Right cardiac atrium (tissue), 5 donors: Measurements from ENCODE around the gene CRELD1. TPM values are rescaled to one million over a fixed set of nuclear protein-coding genes. Genes with fewer than 3 reads are reported as not detected.
"Not testable (repeated sequence)": the region's sequence is repeated elsewhere in the genome, so short reads cannot be mapped to it uniquely, and the experiment has no call there.

ENCODE experiments used
- ATAC-seq, 2 donors: fragments of 200-7000 bp; cut with Tn5 transposase; one replicate each; pipeline versions ENCODE4 v1.8.0 to v1.9.1; 2020; ENCODE audit warnings: moderate library complexity in 2 of 2, mild to moderate bottlenecking in 1 of 2
- DNase-seq, 3 donors: peaks; one replicate each; pipeline ENCODE4 v3.0.0-alpha.2; 2020
- H3K27ac ChIP-seq: one replicate; pipeline ENCODE4 v1.5.1; 2013; ENCODE audit warnings: mild to moderate bottlenecking, low read length, control low read depth, moderate library complexity
- H3K27me3 ChIP-seq: one replicate; pipeline ENCODE4 v1.6.1; 2013; ENCODE audit not compliant: control insufficient read depth, insufficient read depth
- H3K4me1 ChIP-seq: one replicate; pipeline ENCODE4 v1.6.1; 2013; ENCODE audit warnings: low read length; ENCODE audit not compliant: control insufficient read depth, insufficient read depth
- H3K4me3 ChIP-seq: one replicate; pipeline ENCODE4 v1.5.1; 2013; ENCODE audit warnings: low read length, control low read depth
- H3K9me3 ChIP-seq: one replicate; pipeline ENCODE4 v1.6.1; 2013; ENCODE audit warnings: low read length; ENCODE audit not compliant: control insufficient read depth
- WGBS: extraction: QIAGEN DNeasy Blood & Tissue Kit; methylation state at CpG from one replicate; pipeline ENCODE4 v1.1.7; 2013; 5-methylcytosine and 5-hydroxymethylcytosine counted together
- intact Hi-C, 4 donors: fragments of 100-400 bp; cut with DNase I; formaldehyde crosslinking; loops; one replicate each; pipeline versions ENCODE4 v1.11.0 to v1.14.0; 2022 to 2023
- polyA plus RNA-seq: library from polyadenylated mRNA; stranded (reverse); fragments of 200-250 nt; gene quantifications from one replicate; pipeline ENCODE4 v1.2.3, GENCODE V29; 2013
- total RNA-seq, 4 donors: library from RNA; stranded (reverse); fragmentation: NEBNext Ultra II Directional; extraction: Animal tissue kit (Norgen Biotek cat#: 25700); gene quantifications; one replicate each; pipeline ENCODE4 v1.2.1, GENCODE V29; 2021
- donor health status: healthy with polysubstance abuse.
- donor health status: DM: no; HTN: yes; CAD: no.
- donor health status: DM: no; HTN: no; CAD: no.
- donor health status: DM: no; HTN: yes; CAD: no; lungs with severe emphysema.
- donor health status: DM: yes; HTN: yes; CAD: no.

Gene CRELD1
- total and polyA plus RNA-seq, 5 donors, result 59.6 to 92.8 (median 71.9) TPM

GRCh38 chr3:9895715-9896114, 37.9 kb upstream of the CRELD1 start:
- 93% methylated on average over 3 of the region's 3 CpGs for WGBS
- not testable (repeated sequence) for DNase-seq, H3K27ac ChIP-seq

GRCh38 chr3:9896755-9897407, 36.8 kb upstream of the CRELD1 start:
- DNase-seq, ATAC-seq, H3K4me3 ChIP-seq, intact Hi-C loops, H3K9me3 ChIP-seq, H3K27ac ChIP-seq, H3K4me1 ChIP-seq, H3K27me3 ChIP-seq: not testable (repeated sequence)
- 90% methylated on average over 10 of the region's 10 CpGs for WGBS

More at GRCh38 chr3:9895715-9896114, 37.9 kb upstream of the CRELD1 start:
- H3K4me1 ChIP-seq, H3K4me3 ChIP-seq, H3K9me3 ChIP-seq, H3K27me3 ChIP-seq, ATAC-seq, intact Hi-C loops: not testable (repeated sequence)

GRCh38 chr3:9897408-9898372, 35.9 kb upstream of the CRELD1 start:
- ATAC-seq (peak; percentile 47 to 49), DNase-seq (no peak)
- H3K9me3 ChIP-seq, result no peaks in the 10 kb centered on the region
- H3K27ac ChIP-seq, result no peak overlapping the region
- peaks cover 3% of the 10 kb centered on the region for H3K4me1 ChIP-seq
- no peaks in the 10 kb centered on the region for H3K27me3 ChIP-seq
- intact Hi-C loops, result no loop called here
- 52% methylated on average over 4 of the region's 4 CpGs for WGBS
- H3K4me3 ChIP-seq, result no peak overlapping the region

- Histone ChIP-seq H3K27ac (no peak overlapping the region), H3K4me1 (peaks cover 3% of the 10 kb centered on the region), H3K9me3 (no peaks in the 10 kb centered on the region), H3K4me3 (no peak overlapping the region), H3K27me3 (no peaks in the 10 kb centered on the region)
- intact Hi-C loops, result no loop called here
- ATAC-seq, result no peak
- 71% methylated on average over 8 of the region's 8 CpGs for WGBS
- DNase-seq, result no peak
Observed at GRCh38 chr3:9898467-9899241, 35.0 kb upstream of the CRELD1 start.

- Histone ChIP-seq H3K4me1 (peaks cover 3% of the 10 kb centered on the region), H3K27me3 (no peaks in the 10 kb centered on the region), H3K4me3 (no peak overlapping the region), H3K9me3 (no peaks in the 10 kb centered on the region), H3K27ac (no peak overlapping the region)
- WGBS, result 51% methylated on average over 3 of the region's 3 CpGs
- DNase-seq, result no peak
- ATAC-seq, result no peak
- intact Hi-C loops, result no loop called here
Observed at GRCh38 chr3:9899289-9899791, 34.3 kb upstream of the CRELD1 start.

- H3K4me1 ChIP-seq, ATAC-seq, H3K27me3 ChIP-seq, DNase-seq, intact Hi-C loops, H3K27ac ChIP-seq, H3K9me3 ChIP-seq, H3K4me3 ChIP-seq: not testable (repeated sequence)
- 93% methylated on average over 6 of the region's 6 CpGs for WGBS
Observed at GRCh38 chr3:9900965-9901415, 32.6 kb upstream of the CRELD1 start.

- no peak overlapping the region for H3K27ac ChIP-seq
- intact Hi-C loops, result no loop called here
- no peak for DNase-seq
- no peak overlapping the region for H3K4me3 ChIP-seq
- H3K4me1 ChIP-seq, result peaks cover 3% of the 10 kb centered on the region
- no peaks in the 10 kb centered on the region for H3K27me3 ChIP-seq
- 73% methylated on average over 5 of the region's 5 CpGs for WGBS
- no peaks in the 10 kb centered on the region for H3K9me3 ChIP-seq
- no peak for ATAC-seq
Observed at GRCh38 chr3:9901967-9902366, 31.7 kb upstream of the CRELD1 start.

- peak in 1 of 3 donors; percentile 59 for DNase-seq
- no peaks in the 10 kb centered on the region for H3K27me3 ChIP-seq
- H3K27ac ChIP-seq, result no peak within 1 kb of the TSS
- WGBS, result 55% methylated on average over 13 of the region's 13 CpGs
- peaks cover 3% of the 10 kb centered on the region for H3K4me1 ChIP-seq
- intact Hi-C loops, result no loop called here
- no peak within 1 kb of the TSS for H3K4me3 ChIP-seq
- ATAC-seq, result peak; percentile 44
- H3K9me3 ChIP-seq, result no peaks in the 10 kb centered on the region
Observed at GRCh38 chr3:9902372-9903237, 31.0 kb upstream of the CRELD1 start, which contains the start of gene IL17RE. TSS of gene IL17RE (plus strand) at chr3:9902848. CDS start at chr3:9902933, 85 bp downstream.

GRCh38 chr3:9903238-9903624, 30.4 kb upstream of the CRELD1 start:
- Histone ChIP-seq H3K27me3 (no peaks in the 10 kb centered on the region), H3K4me1 (peaks cover 3% of the 10 kb centered on the region), H3K27ac (no peak overlapping the region), H3K4me3 (no peak overlapping the region), H3K9me3 (no peaks in the 10 kb centered on the region)
- peak in 1 of 2 donors; percentile 61 for ATAC-seq
- DNase-seq, result no peak
- intact Hi-C loops, result no loop called here
- 26% methylated on average over 4 of the region's 4 CpGs for WGBS

GRCh38 chr3:9903904-9904303, 29.7 kb upstream of the CRELD1 start:
- H3K4me1 ChIP-seq, result no peaks in the 10 kb centered on the region
- no peaks in the 10 kb centered on the region for H3K9me3 ChIP-seq
- WGBS, result 93% methylated on average over 4 of the region's 4 CpGs
- ATAC-seq, result no peak
- no peak for DNase-seq
- H3K27ac ChIP-seq, result no peak overlapping the region
- no peaks in the 10 kb centered on the region for H3K27me3 ChIP-seq
- intact Hi-C loops, result no loop called here
- no peak overlapping the region for H3K4me3 ChIP-seq
